ENCODE data around the gene PGM2L1.
"Not testable (repeated sequence)": the region's sequence is repeated elsewhere in the genome, so short reads cannot be mapped to it uniquely, and the experiment has no call there.

Gene PGM2L1

GRCh38 chr11:74345420-74345819 lies 52.8 kb downstream of the PGM2L1 start:
- Histone ChIP-seq H3K36me3 (ENCODE audit: control insufficient read depth, insufficient read depth, low read length) (no peaks in the 10 kb centered on the region), H3K9me3 (ENCODE audit: control insufficient read depth, low read length) (no peaks in the 10 kb centered on the region), H3K27me3 (ENCODE audit: control insufficient read depth, insufficient read depth, low read length, poor library complexity, severe bottlenecking) (no peaks in the 10 kb centered on the region), H3K4me1 (ENCODE audit: control insufficient read depth, insufficient read depth, low read length) (no peaks in the 10 kb centered on the region), H3K4me3 (ENCODE audit: insufficient read depth, low read depth, low read length) (no peak overlapping the region), H3K27ac (ENCODE audit: insufficient read depth, low read depth, low read length, poor library complexity, severe bottlenecking) (no peak overlapping the region)
- 92 to 100% methylated on average over 1 of the region's 1 CpG for WGBS, 2 experiments

DNA sequence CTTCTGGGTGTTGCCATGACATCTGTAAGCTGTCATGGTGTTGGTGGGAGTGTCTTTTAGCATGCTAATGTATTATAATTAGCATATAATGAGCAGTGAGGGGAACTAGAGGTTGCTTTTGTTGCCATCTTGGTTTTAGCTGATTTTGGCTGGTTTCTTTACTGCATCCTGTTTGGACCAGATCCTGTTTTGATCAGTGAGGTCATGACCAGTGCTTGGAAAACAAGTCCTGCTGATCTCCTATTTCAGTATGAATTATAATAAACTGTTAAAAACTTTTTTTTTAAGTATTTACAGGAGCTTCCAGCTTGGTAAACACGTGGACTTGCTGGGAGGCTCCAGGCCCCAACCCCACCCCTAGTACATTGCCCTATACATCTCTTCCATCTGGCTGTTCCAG lies 56.3 kb downstream of the PGM2L1 start:
- no peak overlapping the region for H3K27ac ChIP-seq (ENCODE audit: insufficient read depth, low read depth, low read length, poor library complexity, severe bottlenecking)
- WGBS, 2 experiments = 77 to 89% methylated on average over 1 of the region's 1 CpG
- no peaks in the 10 kb centered on the region for H3K27me3 ChIP-seq (ENCODE audit: control insufficient read depth, insufficient read depth, low read length, poor library complexity, severe bottlenecking)
- H3K4me1 ChIP-seq (ENCODE audit: control insufficient read depth, insufficient read depth, low read length) = no peaks in the 10 kb centered on the region
- H3K36me3 ChIP-seq (ENCODE audit: control insufficient read depth, insufficient read depth, low read length) = peaks cover 3% of the 10 kb centered on the region
- no peaks in the 10 kb centered on the region for H3K9me3 ChIP-seq (ENCODE audit: control insufficient read depth, low read length)
- no peak overlapping the region for H3K4me3 ChIP-seq (ENCODE audit: insufficient read depth, low read depth, low read length)

GRCh38 chr11:74339619-74340018 lies 58.6 kb downstream of the PGM2L1 start:
- H3K27ac ChIP-seq (ENCODE audit: insufficient read depth, low read depth, low read length, poor library complexity, severe bottlenecking) = no peak overlapping the region
- no peaks in the 10 kb centered on the region for H3K4me1 ChIP-seq (ENCODE audit: control insufficient read depth, insufficient read depth, low read length)
- H3K27me3 ChIP-seq (ENCODE audit: control insufficient read depth, insufficient read depth, low read length, poor library complexity, severe bottlenecking) = no peaks in the 10 kb centered on the region
- no peak overlapping the region for H3K4me3 ChIP-seq (ENCODE audit: insufficient read depth, low read depth, low read length)
- peaks cover 3% of the 10 kb centered on the region for H3K36me3 ChIP-seq (ENCODE audit: control insufficient read depth, insufficient read depth, low read length)
- H3K9me3 ChIP-seq (ENCODE audit: control insufficient read depth, low read length) = no peaks in the 10 kb centered on the region

GRCh38 chr11:74338963-74339362 lies 59.3 kb downstream of the PGM2L1 start:
- Histone ChIP-seq H3K36me3 (ENCODE audit: control insufficient read depth, insufficient read depth, low read length) (peaks cover 3% of the 10 kb centered on the region), H3K9me3 (ENCODE audit: control insufficient read depth, low read length) (no peaks in the 10 kb centered on the region), H3K4me1 (ENCODE audit: control insufficient read depth, insufficient read depth, low read length) (no peaks in the 10 kb centered on the region), H3K27ac (ENCODE audit: insufficient read depth, low read depth, low read length, poor library complexity, severe bottlenecking) (no peak overlapping the region), H3K4me3 (ENCODE audit: insufficient read depth, low read depth, low read length) (no peak overlapping the region), H3K27me3 (ENCODE audit: control insufficient read depth, insufficient read depth, low read length, poor library complexity, severe bottlenecking) (no peaks in the 10 kb centered on the region)
- WGBS, 2 experiments = 83 to 84% methylated on average over 6 of the region's 6 CpGs

GRCh38 chr11:74333193-74333592 lies 65.0 kb downstream of the PGM2L1 start:
- Histone ChIP-seq H3K27ac (ENCODE audit: insufficient read depth, low read depth, low read length, poor library complexity, severe bottlenecking) (no peak overlapping the region), H3K36me3 (ENCODE audit: control insufficient read depth, insufficient read depth, low read length) (peaks cover 3% of the 10 kb centered on the region), H3K4me3 (ENCODE audit: insufficient read depth, low read depth, low read length) (no peak overlapping the region), H3K9me3 (ENCODE audit: control insufficient read depth, low read length) (no peaks in the 10 kb centered on the region), H3K4me1 (ENCODE audit: control insufficient read depth, insufficient read depth, low read length) (no peaks in the 10 kb centered on the region), H3K27me3 (ENCODE audit: control insufficient read depth, insufficient read depth, low read length, poor library complexity, severe bottlenecking) (no peaks in the 10 kb centered on the region)
- WGBS, 2 experiments = 91 to 93% methylated on average over 1 of the region's 1 CpG

GRCh38 chr11:74332291-74332690 lies 65.9 kb downstream of the PGM2L1 start:
- Histone ChIP-seq H3K4me3 (ENCODE audit: insufficient read depth, low read depth, low read length) (no peak overlapping the region), H3K9me3 (ENCODE audit: control insufficient read depth, low read length) (no peaks in the 10 kb centered on the region), H3K36me3 (ENCODE audit: control insufficient read depth, insufficient read depth, low read length) (no peaks in the 10 kb centered on the region), H3K27ac (ENCODE audit: insufficient read depth, low read depth, low read length, poor library complexity, severe bottlenecking) (no peak overlapping the region), H3K27me3 (ENCODE audit: control insufficient read depth, insufficient read depth, low read length, poor library complexity, severe bottlenecking) (no peaks in the 10 kb centered on the region), H3K4me1 (ENCODE audit: control insufficient read depth, insufficient read depth, low read length) (no peaks in the 10 kb centered on the region)
- no CpG with 5 or more reads among the region's 1 CpG for WGBS, 2 experiments

DNA sequence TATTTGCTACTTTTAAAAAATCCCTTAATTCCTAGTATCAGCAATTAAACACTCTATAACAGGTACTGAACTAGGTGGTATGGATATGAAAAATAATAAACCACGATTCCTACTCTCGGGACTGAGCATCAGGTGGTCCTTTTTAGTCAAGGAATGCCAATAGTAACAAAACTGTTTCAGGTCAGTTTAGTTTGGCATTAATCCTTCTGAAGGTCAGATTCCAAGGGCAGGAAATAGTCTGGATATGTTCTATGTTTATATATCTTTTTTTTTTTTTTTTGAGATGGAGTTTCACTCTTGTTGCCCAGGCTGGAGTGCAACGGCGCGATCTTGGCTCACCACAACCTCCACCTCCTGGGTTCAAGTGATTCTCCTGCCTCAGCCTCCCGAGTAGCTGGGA lies 67.2 kb downstream of the PGM2L1 start:
- H3K36me3 ChIP-seq (ENCODE audit: control insufficient read depth, insufficient read depth, low read length); H3K9me3 ChIP-seq (ENCODE audit: control insufficient read depth, low read length); H3K27me3 ChIP-seq (ENCODE audit: control insufficient read depth, insufficient read depth, low read length, poor library complexity, severe bottlenecking); H3K4me3 ChIP-seq (ENCODE audit: insufficient read depth, low read depth, low read length); H3K27ac ChIP-seq (ENCODE audit: insufficient read depth, low read depth, low read length, poor library complexity, severe bottlenecking); H3K4me1 ChIP-seq (ENCODE audit: control insufficient read depth, insufficient read depth, low read length): not testable (repeated sequence)
- 87 to 95% methylated on average over 6 of the region's 6 CpGs for WGBS, 2 experiments

DNA sequence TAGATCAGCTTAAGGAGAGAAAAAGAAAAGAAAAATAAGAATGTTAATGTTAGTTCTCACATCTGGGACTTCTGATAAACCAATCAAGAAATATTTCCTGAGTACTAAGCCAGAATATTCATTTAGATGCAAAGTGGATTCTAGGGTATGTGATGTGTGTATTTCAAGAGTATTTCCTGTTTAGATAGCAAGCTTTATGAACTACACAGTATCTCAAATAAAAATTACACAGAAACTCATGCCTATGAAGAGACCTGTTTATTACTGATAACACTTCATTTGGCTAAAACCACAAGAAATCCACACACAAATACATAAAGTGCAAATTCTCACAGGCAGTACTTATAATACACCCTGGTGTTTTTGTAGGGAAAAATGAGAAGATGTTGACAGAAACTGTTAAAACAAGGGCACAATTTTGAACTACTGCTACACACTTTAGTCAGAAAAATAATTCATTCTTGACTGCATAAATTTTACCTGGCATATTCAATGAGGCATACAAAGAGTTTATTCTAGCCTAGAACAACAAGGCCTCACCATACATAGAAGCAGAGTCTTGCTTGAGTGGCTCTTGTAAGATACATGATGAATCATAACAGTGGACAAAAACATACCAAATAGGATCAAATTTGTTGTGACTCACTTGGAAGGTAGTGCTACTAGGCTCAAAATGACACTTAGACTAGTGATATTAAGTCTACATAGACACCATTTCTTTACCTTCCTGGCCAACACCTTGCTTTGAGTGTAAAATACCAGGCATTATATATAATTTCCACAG lies 68.0 kb downstream of the PGM2L1 start:
- Histone ChIP-seq H3K27me3 (ENCODE audit: control insufficient read depth, insufficient read depth, low read length, poor library complexity, severe bottlenecking) (no peaks in the 10 kb centered on the region), H3K4me3 (ENCODE audit: insufficient read depth, low read depth, low read length) (no peak overlapping the region), H3K9me3 (ENCODE audit: control insufficient read depth, low read length) (no peaks in the 10 kb centered on the region), H3K4me1 (ENCODE audit: control insufficient read depth, insufficient read depth, low read length) (no peaks in the 10 kb centered on the region), H3K36me3 (ENCODE audit: control insufficient read depth, insufficient read depth, low read length) (no peaks in the 10 kb centered on the region), H3K27ac (ENCODE audit: insufficient read depth, low read depth, low read length, poor library complexity, severe bottlenecking) (no peak overlapping the region)

DNA sequence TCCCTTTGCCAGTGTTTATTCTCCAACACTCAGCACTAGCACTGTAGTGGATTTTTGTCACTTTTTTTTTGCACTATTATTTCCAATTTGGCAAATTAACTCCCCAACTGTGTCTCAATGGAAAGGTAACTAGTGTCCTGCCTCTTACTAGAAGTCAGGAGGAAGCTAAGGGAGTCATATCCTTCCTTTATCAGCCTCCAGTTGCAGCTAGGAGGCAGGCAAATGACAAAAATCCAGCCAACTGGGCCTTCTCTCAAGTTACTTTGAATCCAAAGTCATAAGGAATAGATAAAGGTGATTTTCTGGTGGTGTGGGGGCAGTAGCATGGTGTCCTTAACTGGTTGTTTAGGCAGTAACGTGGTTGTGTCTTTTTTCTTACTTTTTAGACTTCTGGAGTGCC lies 71.2 kb downstream of the PGM2L1 start:
- H3K4me1 ChIP-seq (ENCODE audit: control insufficient read depth, insufficient read depth, low read length) = no peaks in the 10 kb centered on the region
- no peak overlapping the region for H3K27ac ChIP-seq (ENCODE audit: insufficient read depth, low read depth, low read length, poor library complexity, severe bottlenecking)
- H3K4me3 ChIP-seq (ENCODE audit: insufficient read depth, low read depth, low read length) = no peak overlapping the region
- H3K9me3 ChIP-seq (ENCODE audit: control insufficient read depth, low read length) = no peaks in the 10 kb centered on the region
- WGBS, 2 experiments = 86 to 95% methylated on average over 1 of the region's 1 CpG
- no peaks in the 10 kb centered on the region for H3K27me3 ChIP-seq (ENCODE audit: control insufficient read depth, insufficient read depth, low read length, poor library complexity, severe bottlenecking)
- H3K36me3 ChIP-seq (ENCODE audit: control insufficient read depth, insufficient read depth, low read length) = no peaks in the 10 kb centered on the region

- Histone ChIP-seq H3K36me3 (ENCODE audit: control insufficient read depth, insufficient read depth, low read length) (no peaks in the 10 kb centered on the region), H3K4me3 (ENCODE audit: insufficient read depth, low read depth, low read length) (no peak overlapping the region), H3K27ac (ENCODE audit: insufficient read depth, low read depth, low read length, poor library complexity, severe bottlenecking) (no peak overlapping the region), H3K4me1 (ENCODE audit: control insufficient read depth, insufficient read depth, low read length) (no peaks in the 10 kb centered on the region), H3K27me3 (ENCODE audit: control insufficient read depth, insufficient read depth, low read length, poor library complexity, severe bottlenecking) (no peaks in the 10 kb centered on the region), H3K9me3 (ENCODE audit: control insufficient read depth, low read length) (no peaks in the 10 kb centered on the region)
- WGBS, 2 experiments = 94% methylated on average over 5 of the region's 5 CpGs
Observed at GRCh38 chr11:74326665-74327064, 71.6 kb downstream of the PGM2L1 start.

Data from ectodermal cell (in vitro differentiated cells).